ENCODE measurements around the gene SGCD. TPM values are rescaled to one million over a fixed set of nuclear protein-coding genes. Genes with fewer than 3 reads are reported as not detected.

SGCD gene
- total and polyA plus RNA-seq, 4 donors = 0.79 to 20.9 (median 6.0) TPM

- H3K27ac ChIP-seq (ENCODE audit: low read depth in 1 of 2, low read length in 1 of 2) = no peak overlapping the region
- H3K4me1 ChIP-seq (ENCODE audit: control insufficient read depth in 5 of 5, insufficient read depth in 5 of 5, low read length in 5 of 5) = peaks cover 0 to 7% (median 0%) of the 10 kb centered on the region in 5 donors
- no peak overlapping the region for H3K4me3 ChIP-seq
- no peaks in the 10 kb centered on the region for H3K36me3 ChIP-seq (ENCODE audit: control insufficient read depth in 4 of 4, insufficient read depth in 4 of 4, low read length in 4 of 4)
- peaks cover 0 to 4% (median 0%) of the 10 kb centered on the region in 4 donors for H3K9me3 ChIP-seq (ENCODE audit: control insufficient read depth in 4 of 4, insufficient read depth in 3 of 4, low read length in 3 of 4)
- no peak for DNase-seq
- TF ChIP-seq CTCF (IDR thresholded peaks at IDR 0.05; ENCODE audit: control extremely low read depth, extremely low read depth) = no peak
- H3K27me3 ChIP-seq (ENCODE audit: control insufficient read depth in 3 of 3, insufficient read depth in 3 of 3, low read length in 2 of 3) = no peaks in the 10 kb centered on the region
- ATAC-seq (ENCODE audit: insufficient read depth, low FRiP score) = no peak
- no peak overlapping the region for H3K9ac ChIP-seq (ENCODE audit: insufficient read depth in 1 of 2, low read length in 2 of 2)
Measured at GRCh38 chr5:156460471-156460870, 133.5 kb downstream of the SGCD start.

GRCh38 chr5:156466871-156467270 is 139.9 kb downstream of the SGCD start:
- 66 to 72% methylated on average over 3 of the region's 3 CpGs for WGBS, 2 donors
- Histone ChIP-seq H3K4me1 (ENCODE audit: control insufficient read depth in 5 of 5, insufficient read depth in 5 of 5, low read length in 5 of 5) (peaks cover 0 to 20% (median 6%) of the 10 kb centered on the region in 5 donors), H3K9ac (ENCODE audit: insufficient read depth in 1 of 2, low read length in 2 of 2) (no peak overlapping the region), H3K9me3 (ENCODE audit: control insufficient read depth in 4 of 4, insufficient read depth in 3 of 4, low read length in 3 of 4) (peaks cover 0 to 4% (median 0%) of the 10 kb centered on the region in 4 donors), H3K27ac (ENCODE audit: low read depth in 1 of 2, low read length in 1 of 2) (no peak overlapping the region), H3K27me3 (ENCODE audit: control insufficient read depth in 3 of 3, insufficient read depth in 3 of 3, low read length in 2 of 3) (no peaks in the 10 kb centered on the region), H3K4me3 (no peak overlapping the region), H3K36me3 (ENCODE audit: control insufficient read depth in 4 of 4, insufficient read depth in 4 of 4, low read length in 4 of 4) (no peaks in the 10 kb centered on the region)
- no peak for TF ChIP-seq CTCF (IDR thresholded peaks at IDR 0.05; ENCODE audit: control extremely low read depth, extremely low read depth)
- ATAC-seq (ENCODE audit: insufficient read depth, low FRiP score) (no peak), DNase-seq (no peak)

- WGBS, 2 donors = 77 to 81% methylated on average over 3 of the region's 3 CpGs
- no peak overlapping the region for H3K27ac ChIP-seq (ENCODE audit: low read depth in 1 of 2, low read length in 1 of 2)
- no peak overlapping the region for H3K4me3 ChIP-seq
- H3K36me3 ChIP-seq (ENCODE audit: control insufficient read depth in 4 of 4, insufficient read depth in 4 of 4, low read length in 4 of 4) = no peaks in the 10 kb centered on the region
- peak; percentile 10 for ATAC-seq (ENCODE audit: insufficient read depth, low FRiP score)
- no peaks in the 10 kb centered on the region for H3K9me3 ChIP-seq (ENCODE audit: control insufficient read depth in 4 of 4, insufficient read depth in 3 of 4, low read length in 3 of 4)
- DNase-seq = peak in 2 of 3 donors; percentile 33 to 75
- no peak for TF ChIP-seq CTCF (IDR thresholded peaks at IDR 0.05; ENCODE audit: control extremely low read depth, extremely low read depth)
- no peaks in the 10 kb centered on the region for H3K27me3 ChIP-seq (ENCODE audit: control insufficient read depth in 3 of 3, insufficient read depth in 3 of 3, low read length in 2 of 3)
- H3K9ac ChIP-seq (ENCODE audit: insufficient read depth in 1 of 2, low read length in 2 of 2) = peak overlapping the region in 1 of 2 donors; percentile 26
- H3K4me1 ChIP-seq (ENCODE audit: control insufficient read depth in 5 of 5, insufficient read depth in 5 of 5, low read length in 5 of 5) = peaks cover 0 to 36% (median 11%) of the 10 kb centered on the region in 5 donors
Measured at GRCh38 chr5:156469636-156470035, 142.7 kb downstream of the SGCD start.

- peaks cover 4 to 53% (median 21%) of the 10 kb centered on the region in 5 donors for H3K4me1 ChIP-seq (ENCODE audit: control insufficient read depth in 5 of 5, insufficient read depth in 5 of 5, low read length in 5 of 5)
- H3K27ac ChIP-seq (ENCODE audit: low read depth in 1 of 2, low read length in 1 of 2) = no peak overlapping the region
- H3K9me3 ChIP-seq (ENCODE audit: control insufficient read depth in 4 of 4, insufficient read depth in 3 of 4, low read length in 3 of 4) = no peaks in the 10 kb centered on the region
- DNase-seq (no peak), ATAC-seq (ENCODE audit: insufficient read depth, low FRiP score) (no peak)
- H3K36me3 ChIP-seq (ENCODE audit: control insufficient read depth in 4 of 4, insufficient read depth in 4 of 4, low read length in 4 of 4) = no peaks in the 10 kb centered on the region
- no peak overlapping the region for H3K4me3 ChIP-seq
- H3K9ac ChIP-seq (ENCODE audit: insufficient read depth in 1 of 2, low read length in 2 of 2) = no peak overlapping the region
- H3K27me3 ChIP-seq (ENCODE audit: control insufficient read depth in 3 of 3, insufficient read depth in 3 of 3, low read length in 2 of 3) = no peaks in the 10 kb centered on the region
- 90 to 94% methylated on average over 3 of the region's 3 CpGs for WGBS, 2 donors
- TF ChIP-seq CTCF (IDR thresholded peaks at IDR 0.05; ENCODE audit: control extremely low read depth, extremely low read depth) = no peak
Measured at GRCh38 chr5:156471893-156472292, 144.9 kb downstream of the SGCD start.
